GM12872 (cell line): ENCODE measurements around the gene TMEM156.

Source experiments
- CTCF ChIP-seq: IDR thresholded peaks from 3 replicates; pipeline ENCODE4 v1.5.1; 2011; ENCODE audit warnings: low read depth, mild to moderate bottlenecking, low read length, moderate library complexity; ENCODE audit not compliant: insufficient read depth

TMEM156 gene

GRCh38 chr4:38979511-38980230, 52.5 kb downstream of the TMEM156 start:
- no peak for TF ChIP-seq CTCF

- no peak for TF ChIP-seq CTCF
These were observed 53.1 kb downstream of the TMEM156 start for GRCh38 chr4:38979081-38979480.

DNA sequence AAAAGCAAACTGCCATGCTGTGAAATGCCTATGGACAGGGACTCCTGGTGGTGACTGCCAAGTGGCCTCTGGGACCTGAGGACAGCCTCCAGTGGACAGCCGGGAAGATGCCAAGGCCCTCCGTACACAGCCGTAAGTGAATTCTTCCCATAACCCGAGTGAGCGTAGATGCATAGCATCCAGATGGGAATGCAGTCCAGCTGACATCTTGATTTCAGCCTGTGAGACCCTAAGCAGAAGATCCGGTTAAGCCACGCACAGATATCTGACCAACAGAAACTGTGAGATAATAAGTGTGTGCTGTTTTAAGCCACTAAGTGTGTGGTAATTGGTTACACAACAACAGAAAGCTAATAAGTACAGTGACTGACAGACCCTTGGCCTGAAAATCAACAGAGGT, 55.9 kb downstream of the TMEM156 start:
- TF ChIP-seq CTCF, result no peak

GRCh38 chr4:38968668-38969067, 63.5 kb downstream of the TMEM156 start:
- TF ChIP-seq CTCF, result no peak

DNA sequence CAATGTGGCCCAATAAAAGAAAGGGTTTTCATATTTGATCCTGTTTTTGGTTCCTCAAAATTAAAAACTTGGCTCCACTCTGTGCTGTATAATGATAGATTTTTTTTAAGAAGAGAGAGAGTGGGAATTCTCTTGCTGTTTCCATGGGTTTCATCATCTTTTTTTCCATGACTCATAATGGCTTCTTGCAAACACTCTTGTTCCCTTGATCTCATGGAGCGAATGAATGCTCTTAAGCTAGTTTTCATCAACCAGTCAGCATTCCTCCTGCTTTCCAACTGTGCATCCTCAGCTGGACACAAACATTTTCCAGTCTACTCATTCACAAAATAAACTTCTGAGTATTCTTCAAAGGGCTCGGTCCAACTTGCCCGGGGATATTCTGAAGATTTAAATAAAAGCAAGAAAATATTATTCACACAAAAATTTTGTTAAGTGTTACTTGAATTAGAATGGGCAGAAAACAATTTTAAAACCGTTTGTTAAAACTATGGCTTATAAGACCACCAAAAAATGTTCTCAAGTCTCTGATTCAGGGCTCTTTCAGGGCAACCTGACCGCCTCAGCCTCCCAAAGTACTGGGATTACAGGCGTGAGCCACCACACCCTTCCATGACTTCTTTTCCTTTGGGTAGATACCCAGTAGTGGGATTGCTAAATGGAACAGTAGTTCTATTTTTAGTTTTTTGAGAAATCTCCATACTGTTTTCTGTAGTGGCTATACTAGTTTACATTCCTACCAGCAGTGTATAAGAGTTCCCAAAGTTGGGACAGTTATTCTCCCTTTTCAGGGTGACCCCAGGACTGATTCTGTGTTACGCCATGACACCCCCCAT, 64.7 kb downstream of the TMEM156 start:
- no peak for TF ChIP-seq CTCF

- TF ChIP-seq CTCF, result no peak
These were observed 66.3 kb downstream of the TMEM156 start for GRCh38 chr4:38965866-38966265.

DNA sequence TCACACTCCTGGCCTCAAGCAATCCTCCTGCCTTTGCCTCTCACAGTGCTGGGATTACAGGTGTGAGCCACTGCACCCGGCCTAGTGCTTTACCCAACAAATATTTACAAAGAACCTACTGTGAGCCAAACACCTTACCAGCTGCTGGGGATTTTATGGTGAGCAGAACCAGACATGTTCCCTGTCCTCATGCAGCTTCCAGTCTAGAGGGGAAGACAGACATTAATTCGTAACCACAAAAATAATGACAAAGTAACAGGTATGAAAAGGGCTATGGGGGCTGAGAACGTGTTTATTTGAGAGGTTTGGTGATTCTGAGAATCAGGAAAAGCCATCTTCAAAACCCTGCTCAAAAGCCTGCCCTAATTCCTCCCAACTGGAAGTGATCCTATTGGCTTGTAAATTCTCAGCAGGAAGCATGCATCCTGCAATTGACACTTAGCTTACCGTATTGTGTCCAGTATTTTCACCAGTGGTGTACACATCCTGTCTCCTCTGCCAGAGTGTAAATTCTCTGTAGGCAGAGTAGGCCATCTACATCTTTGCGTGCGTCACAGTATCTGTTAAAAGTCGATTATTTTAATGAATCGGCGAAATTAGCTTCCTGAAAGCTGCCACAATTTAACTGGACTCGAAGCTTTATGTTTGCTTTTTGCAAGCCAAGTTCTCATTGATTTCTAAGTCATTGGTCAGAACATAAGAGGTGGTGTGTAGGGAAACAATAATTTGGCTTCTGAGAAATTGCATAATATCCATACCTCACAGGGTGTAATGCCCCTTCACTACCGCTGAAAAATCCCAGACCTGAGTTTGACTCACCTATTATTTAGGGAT, 67.0 kb downstream of the TMEM156 start:
- TF ChIP-seq CTCF, result no peak
